OCI-LY3 (cell line): ENCODE results near the gene PAQR9.

Experiments used
- H2AFZ ChIP-seq: fragments of 200-600, 300-600 bp; shearing (Covaris generic); 2 replicates; pipeline ENCODE4 v1.6.0; 2014; ENCODE audit warnings: antibody characterized with exemption, low read depth, low read length
- H3K27ac ChIP-seq: fragments of 200-600, 300-600 bp; sonication (generic); 2 replicates; pipeline ENCODE4 v1.5.1; 2014; ENCODE audit warnings: mild to moderate bottlenecking, low read length, moderate library complexity, mixed read lengths
- H3K27me3 ChIP-seq: fragments of 200-600, 300-600 bp; sonication (generic); 2 replicates; pipeline ENCODE4 v1.6.1; 2014; ENCODE audit warnings: low read depth, low read length, mixed read lengths
- H3K36me3 ChIP-seq: fragments of 200-600, 300-600 bp; sonication (generic); replicated peaks from 2 replicates; pipeline ENCODE3; 2014; ENCODE audit warnings: low read depth, low read length, mixed read lengths
- H3K4me1 ChIP-seq: fragments of 300-600, 200-600 bp; sonication (generic); 2 replicates; pipeline ENCODE4 v1.6.1; 2014; ENCODE audit warnings: low read length, mixed read lengths
- H3K4me2 ChIP-seq: fragments of 200-600, 300-600 bp; sonication (generic); 2 replicates; pipeline ENCODE4 v1.6.1; 2014; ENCODE audit warnings: low read length, mixed read lengths
- H3K4me3 ChIP-seq: fragments of 300-600, 200-600 bp; sonication (generic); 2 replicates; pipeline ENCODE4 v1.5.1; 2014; ENCODE audit warnings: antibody characterized with exemption, mild to moderate bottlenecking, low read length, moderate library complexity
- H3K79me2 ChIP-seq: fragments of 300-600, 200-600 bp; shearing (Covaris generic); 2 replicates; pipeline ENCODE4 v1.6.1; 2014; ENCODE audit warnings: mild to moderate bottlenecking, low read length, mixed read lengths
- H3K9ac ChIP-seq: fragments of 300-600, 200-600 bp; shearing (Covaris generic); 2 replicates; pipeline ENCODE4 v1.6.0; 2014; ENCODE audit warnings: mild to moderate bottlenecking, low read length, moderate library complexity
- H3K9me3 ChIP-seq: fragments of 200-600, 300-600 bp; shearing (Covaris generic); 2 replicates; pipeline ENCODE4 v1.6.1; 2014; ENCODE audit warnings: low read length, mixed read lengths; ENCODE audit not compliant: insufficient read depth
- H4K20me1 ChIP-seq: fragments of 200-600, 300-600 bp; sonication (generic); 2 replicates; pipeline ENCODE4 v1.6.1; 2016; ENCODE audit warnings: low read length, mixed read lengths; ENCODE audit not compliant: insufficient read depth
- EZH2phosphoT487 ChIP-seq: fragments of 200-600 bp; shearing (Covaris generic); IDR thresholded peaks from 2 replicates; pipeline ENCODE4 v1.6.1; 2018; ENCODE audit warnings: antibody characterized with exemption, mixed run types, low read depth
- TF ChIP-seq, protein P1 (sequence below): fragments of 200-600, 300-600 bp; sonication (generic); IDR thresholded peaks from 2 replicates; pipeline ENCODE4 v1.5.1; 2014; ENCODE audit warnings: antibody characterized with exemption, low read length, low read depth

PAQR9 gene, protein sequence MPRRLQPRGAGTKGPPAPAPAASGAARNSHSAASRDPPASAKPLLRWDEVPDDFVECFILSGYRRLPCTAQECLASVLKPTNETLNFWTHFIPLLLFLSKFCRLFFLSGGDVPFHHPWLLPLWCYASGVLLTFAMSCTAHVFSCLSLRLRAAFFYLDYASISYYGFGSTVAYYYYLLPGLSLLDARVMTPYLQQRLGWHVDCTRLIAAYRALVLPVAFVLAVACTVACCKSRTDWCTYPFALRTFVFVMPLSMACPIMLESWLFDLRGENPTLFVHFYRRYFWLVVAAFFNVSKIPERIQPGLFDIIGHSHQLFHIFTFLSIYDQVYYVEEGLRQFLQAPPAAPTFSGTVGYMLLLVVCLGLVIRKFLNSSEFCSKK

DNA sequence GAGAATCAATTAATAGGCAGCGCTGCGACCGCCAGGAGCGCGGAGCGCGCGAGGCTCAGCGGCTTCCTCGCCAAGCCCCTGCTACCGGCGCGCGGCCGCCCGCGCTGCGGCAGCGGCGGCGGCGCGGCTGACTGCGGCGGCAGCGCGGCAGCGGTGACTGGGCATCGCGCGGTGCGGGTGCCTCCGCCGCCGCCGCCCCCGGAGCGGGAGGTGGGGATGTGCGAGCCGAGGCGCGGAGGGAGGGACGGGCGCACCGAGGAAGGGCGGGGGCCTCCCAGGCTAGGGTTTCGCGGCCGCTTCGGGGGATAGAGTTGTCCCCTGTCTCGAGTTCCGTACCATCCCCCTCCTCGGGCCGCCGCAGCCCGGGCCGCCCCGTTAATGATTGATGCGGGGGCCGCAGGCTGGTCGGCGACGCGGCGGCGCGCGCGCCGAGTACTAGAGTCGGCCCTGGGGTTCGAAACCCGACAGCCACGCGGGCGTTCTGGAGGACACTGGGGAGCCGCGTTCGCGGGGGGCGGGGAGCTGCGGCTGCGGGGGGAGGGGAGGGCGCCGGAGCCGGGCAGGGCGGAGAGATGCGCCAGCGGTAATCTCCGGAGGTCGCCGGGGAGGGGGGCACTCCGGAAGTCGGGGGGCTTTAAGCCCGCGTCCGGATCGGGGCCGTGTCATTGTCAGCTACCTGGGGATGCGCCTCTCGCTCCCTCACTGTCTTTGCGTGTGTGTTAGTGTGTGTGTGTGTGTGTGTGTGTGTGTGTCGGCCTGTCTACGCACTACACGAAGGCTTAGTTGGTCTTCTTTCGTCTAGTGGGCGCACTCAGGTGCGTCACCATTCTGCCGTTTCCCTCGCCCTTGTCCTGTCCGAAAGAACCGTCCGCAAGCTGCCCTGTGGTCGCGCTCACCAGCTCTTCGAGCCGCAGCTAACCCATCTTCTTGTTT is at the start of gene PAQR9:
Gene PAQR9 (minus strand): TSS at position 159 of the 933 bp plus-strand sequence. CDS start 338 bp downstream, outside the sequence.
- H3K4me1 ChIP-seq = no peaks in the 10 kb centered on the region
- H3K9ac ChIP-seq = peak within 1 kb of the TSS; percentile 44
- H3K4me2 ChIP-seq = peak within 1 kb of the TSS; percentile 63
- H3K27ac ChIP-seq = no peak within 1 kb of the TSS
- no peaks in the 10 kb centered on the region for H4K20me1 ChIP-seq
- H2AFZ ChIP-seq = peak within 1 kb of the TSS; percentile 58; the same call in 1 of the 2 replicates
- peaks cover 32% of the 10 kb centered on the region for H3K27me3 ChIP-seq
- TF ChIP-seq, protein P1, sequence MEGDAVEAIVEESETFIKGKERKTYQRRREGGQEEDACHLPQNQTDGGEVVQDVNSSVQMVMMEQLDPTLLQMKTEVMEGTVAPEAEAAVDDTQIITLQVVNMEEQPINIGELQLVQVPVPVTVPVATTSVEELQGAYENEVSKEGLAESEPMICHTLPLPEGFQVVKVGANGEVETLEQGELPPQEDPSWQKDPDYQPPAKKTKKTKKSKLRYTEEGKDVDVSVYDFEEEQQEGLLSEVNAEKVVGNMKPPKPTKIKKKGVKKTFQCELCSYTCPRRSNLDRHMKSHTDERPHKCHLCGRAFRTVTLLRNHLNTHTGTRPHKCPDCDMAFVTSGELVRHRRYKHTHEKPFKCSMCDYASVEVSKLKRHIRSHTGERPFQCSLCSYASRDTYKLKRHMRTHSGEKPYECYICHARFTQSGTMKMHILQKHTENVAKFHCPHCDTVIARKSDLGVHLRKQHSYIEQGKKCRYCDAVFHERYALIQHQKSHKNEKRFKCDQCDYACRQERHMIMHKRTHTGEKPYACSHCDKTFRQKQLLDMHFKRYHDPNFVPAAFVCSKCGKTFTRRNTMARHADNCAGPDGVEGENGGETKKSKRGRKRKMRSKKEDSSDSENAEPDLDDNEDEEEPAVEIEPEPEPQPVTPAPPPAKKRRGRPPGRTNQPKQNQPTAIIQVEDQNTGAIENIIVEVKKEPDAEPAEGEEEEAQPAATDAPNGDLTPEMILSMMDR = no peak
- TF ChIP-seq EZH2phosphoT487 = no peak
- no peaks in the 10 kb centered on the region for H3K36me3 ChIP-seq
- peak within 1 kb of the TSS; percentile 79 for H3K4me3 ChIP-seq
- H3K9me3 ChIP-seq = no peaks in the 10 kb centered on the region
- H3K79me2 ChIP-seq = no peaks in the 10 kb centered on the region

DNA sequence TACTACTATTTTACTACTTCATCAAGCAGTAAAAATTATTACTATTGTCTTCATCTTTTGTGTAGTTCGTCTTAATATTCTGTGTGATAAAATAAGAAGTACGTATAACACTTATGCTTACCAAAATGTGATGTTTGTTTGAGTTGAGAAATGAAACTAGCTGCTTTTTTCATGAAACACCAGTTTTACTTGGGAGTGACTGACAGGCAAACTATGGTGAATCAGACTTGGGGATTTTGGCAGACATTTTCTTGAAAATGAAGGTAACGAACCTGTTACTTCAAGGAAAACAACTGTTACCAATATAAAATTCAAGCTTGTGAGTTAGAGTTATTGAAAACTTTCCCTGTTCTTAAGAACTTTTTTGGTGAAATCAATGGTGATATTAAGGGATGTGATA is 48.2 kb upstream of the PAQR9 start:
- Histone ChIP-seq H3K27me3 (no peaks in the 10 kb centered on the region), H3K9ac (no peak overlapping the region), H3K4me2 (no peak overlapping the region), H4K20me1 (peaks cover 54% of the 10 kb centered on the region), H3K27ac (no peak overlapping the region), H3K36me3 (peaks cover 15% of the 10 kb centered on the region), H3K9me3 (no peaks in the 10 kb centered on the region), H2AFZ (no peak overlapping the region), H3K4me1 (peaks cover 12% of the 10 kb centered on the region; the same call in 1 of the 2 replicates), H3K79me2 (peaks cover 94% of the 10 kb centered on the region), H3K4me3 (no peak overlapping the region)
- no peak for TF ChIP-seq EZH2phosphoT487

DNA sequence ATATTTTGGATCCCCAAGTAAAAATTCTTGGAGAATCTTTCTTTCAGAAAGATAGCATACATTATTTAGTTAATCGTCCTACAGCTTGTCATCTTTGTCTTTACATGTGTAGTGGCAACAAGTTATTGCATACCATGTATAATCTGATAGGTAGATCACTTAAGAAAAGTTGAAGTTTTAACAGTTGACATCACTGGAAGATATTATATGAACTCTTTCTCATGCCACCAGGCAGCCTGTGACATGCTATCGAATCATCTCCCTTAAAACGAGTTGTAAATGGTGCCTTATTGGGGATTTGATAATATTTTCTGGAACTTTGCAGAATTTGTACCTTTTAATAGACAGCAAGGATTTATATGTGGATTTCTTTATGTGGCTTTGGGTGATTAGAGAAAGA is 46.5 kb upstream of the PAQR9 start:
- no peak overlapping the region for H3K27ac ChIP-seq
- H3K36me3 ChIP-seq = peaks cover 11% of the 10 kb centered on the region
- H3K27me3 ChIP-seq = no peaks in the 10 kb centered on the region
- no peak overlapping the region for H2AFZ ChIP-seq
- H3K4me3 ChIP-seq = no peak overlapping the region
- no peak for TF ChIP-seq EZH2phosphoT487
- TF ChIP-seq, protein P1 = no peak
- no peak overlapping the region for H3K9ac ChIP-seq
- peaks cover 100% of the 10 kb centered on the region for H3K79me2 ChIP-seq
- H3K9me3 ChIP-seq = no peaks in the 10 kb centered on the region
- H3K4me1 ChIP-seq = peaks cover 16% of the 10 kb centered on the region
- no peak overlapping the region for H3K4me2 ChIP-seq
- peaks cover 71% of the 10 kb centered on the region for H4K20me1 ChIP-seq

DNA sequence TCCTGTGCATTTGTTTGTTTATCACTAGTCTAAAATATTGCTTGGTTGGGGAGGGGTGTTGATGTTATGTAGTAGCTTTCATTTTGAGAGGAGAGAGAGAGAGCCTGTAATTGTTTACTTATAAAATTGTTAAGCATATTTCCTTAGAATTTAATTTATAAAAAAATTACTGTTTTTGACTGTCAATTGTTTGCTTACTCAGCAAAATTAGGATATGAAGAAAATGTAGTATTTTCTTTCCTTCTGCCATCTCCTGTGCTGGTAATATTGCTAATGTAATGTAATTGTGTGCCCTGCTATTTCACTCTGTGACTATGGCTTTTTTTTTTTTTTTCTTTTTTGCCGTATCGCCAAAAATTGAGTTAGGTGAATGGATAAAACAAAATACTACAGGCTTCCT is 41.3 kb upstream of the PAQR9 start:
- no peak for TF ChIP-seq EZH2phosphoT487
- TF ChIP-seq, protein P1 = no peak
- Histone ChIP-seq H4K20me1 (peaks cover 57% of the 10 kb centered on the region), H3K9me3 (no peaks in the 10 kb centered on the region), H3K4me3 (peak overlapping the region; percentile 21; the same call in 1 of the 2 replicates), H3K36me3 (peaks cover 3% of the 10 kb centered on the region), H3K27ac (no peak overlapping the region), H3K4me2 (peak overlapping the region; percentile 35), H3K4me1 (peaks cover 27% of the 10 kb centered on the region), H2AFZ (no peak overlapping the region), H3K9ac (no peak overlapping the region), H3K27me3 (no peaks in the 10 kb centered on the region), H3K79me2 (peaks cover 96% of the 10 kb centered on the region)
